ENCODE results near the gene ATP6V0A1. TPM values are rescaled to one million over a fixed set of nuclear protein-coding genes. Genes with fewer than 3 reads are reported as not detected.
"Not testable (repeated sequence)": the region's sequence is repeated elsewhere in the genome, so short reads cannot be mapped to it uniquely, and the experiment has no call there.

The ATP6V0A1 gene
- total RNA-seq, 4 donors from 2014 or later: 81.6 to 126 (median 96.6) TPM

GRCh38 chr17:42477173-42477572, 18.5 kb downstream of the ATP6V0A1 start:
- peaks cover 2 to 92% (median 9%) of the 10 kb centered on the region in 3 donors for H3K36me3 ChIP-seq
- DNase-seq (ENCODE audit: low spot score in 2 of 2): no peak
- 84 to 91% methylated on average over 3 of the region's 3 CpGs for WGBS, 2 donors
- H3K27ac ChIP-seq: no peak overlapping the region
- peaks cover 0 to 8% (median 0%) of the 10 kb centered on the region in 4 donors for H3K4me1 ChIP-seq
- H3K9me3 ChIP-seq: no peaks in the 10 kb centered on the region
- no peak overlapping the region for H3K4me3 ChIP-seq
- TF ChIP-seq POLR2A (IDR thresholded peaks at IDR 0.05): no peak
- no peak for TF ChIP-seq EP300 (IDR thresholded peaks at IDR 0.05)
- TF ChIP-seq, protein P1, sequence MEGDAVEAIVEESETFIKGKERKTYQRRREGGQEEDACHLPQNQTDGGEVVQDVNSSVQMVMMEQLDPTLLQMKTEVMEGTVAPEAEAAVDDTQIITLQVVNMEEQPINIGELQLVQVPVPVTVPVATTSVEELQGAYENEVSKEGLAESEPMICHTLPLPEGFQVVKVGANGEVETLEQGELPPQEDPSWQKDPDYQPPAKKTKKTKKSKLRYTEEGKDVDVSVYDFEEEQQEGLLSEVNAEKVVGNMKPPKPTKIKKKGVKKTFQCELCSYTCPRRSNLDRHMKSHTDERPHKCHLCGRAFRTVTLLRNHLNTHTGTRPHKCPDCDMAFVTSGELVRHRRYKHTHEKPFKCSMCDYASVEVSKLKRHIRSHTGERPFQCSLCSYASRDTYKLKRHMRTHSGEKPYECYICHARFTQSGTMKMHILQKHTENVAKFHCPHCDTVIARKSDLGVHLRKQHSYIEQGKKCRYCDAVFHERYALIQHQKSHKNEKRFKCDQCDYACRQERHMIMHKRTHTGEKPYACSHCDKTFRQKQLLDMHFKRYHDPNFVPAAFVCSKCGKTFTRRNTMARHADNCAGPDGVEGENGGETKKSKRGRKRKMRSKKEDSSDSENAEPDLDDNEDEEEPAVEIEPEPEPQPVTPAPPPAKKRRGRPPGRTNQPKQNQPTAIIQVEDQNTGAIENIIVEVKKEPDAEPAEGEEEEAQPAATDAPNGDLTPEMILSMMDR (IDR thresholded peaks at IDR 0.05): no peak
- H3K27me3 ChIP-seq: no peaks in the 10 kb centered on the region

GRCh38 chr17:42477824-42478223, 19.1 kb downstream of the ATP6V0A1 start:
- 100% methylated on average over 1 of the region's 1 CpG for WGBS, 2 donors
- H3K9me3 ChIP-seq; H3K4me1 ChIP-seq; H3K27ac ChIP-seq; H3K27me3 ChIP-seq; DNase-seq (ENCODE audit: low spot score in 2 of 2); H3K4me3 ChIP-seq: not testable (repeated sequence)
- peaks cover 2 to 92% (median 13%) of the 10 kb centered on the region in 3 donors for H3K36me3 ChIP-seq

DNA sequence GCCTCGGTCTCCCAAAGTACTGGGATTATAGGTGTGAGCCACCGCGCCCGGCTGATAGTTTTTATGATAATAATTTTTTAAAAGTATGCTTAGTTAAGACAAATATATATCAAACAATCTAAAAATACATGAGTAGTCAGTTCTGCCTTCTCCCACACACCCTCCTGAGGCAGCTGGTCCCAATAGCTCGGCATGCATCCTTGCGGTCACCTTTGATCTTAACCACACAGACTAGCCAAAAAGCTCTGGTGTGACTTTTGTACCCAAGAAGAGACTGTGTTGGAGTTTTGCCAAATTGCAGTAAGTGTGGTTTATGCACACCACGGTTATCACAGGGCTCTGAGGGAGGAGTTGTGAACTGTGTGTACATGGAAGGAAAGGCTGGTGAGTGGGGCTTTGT, 25.6 kb downstream of the ATP6V0A1 start:
- H3K36me3 ChIP-seq: peaks cover 2 to 98% (median 34%) of the 10 kb centered on the region in 3 donors
- no peaks in the 10 kb centered on the region for H3K9me3 ChIP-seq
- no peaks in the 10 kb centered on the region for H3K4me1 ChIP-seq
- 78 to 82% methylated on average over 7 of the region's 7 CpGs for WGBS, 2 donors
- no peaks in the 10 kb centered on the region for H3K27me3 ChIP-seq
- no peak for TF ChIP-seq POLR2A (IDR thresholded peaks at IDR 0.05)
- TF ChIP-seq EP300 (IDR thresholded peaks at IDR 0.05): no peak
- TF ChIP-seq, protein P1 (IDR thresholded peaks at IDR 0.05): no peak
- H3K4me3 ChIP-seq: no peak overlapping the region
- H3K27ac ChIP-seq: no peak overlapping the region
- DNase-seq (ENCODE audit: low spot score in 2 of 2): peak in 1 of 2 donors; percentile 7

- Histone ChIP-seq H3K27ac (no peak overlapping the region), H3K4me1 (no peaks in the 10 kb centered on the region), H3K27me3 (no peaks in the 10 kb centered on the region), H3K9me3 (no peaks in the 10 kb centered on the region), H3K4me3 (no peak overlapping the region), H3K36me3 (peaks cover 2 to 98% (median 40%) of the 10 kb centered on the region in 3 donors)
- TF ChIP-seq EP300 (IDR thresholded peaks at IDR 0.05): no peak
- no peak for TF ChIP-seq POLR2A (IDR thresholded peaks at IDR 0.05)
- no peak for DNase-seq (ENCODE audit: low spot score in 2 of 2)
These were observed 27.0 kb downstream of the ATP6V0A1 start for GRCh38 chr17:42485680-42486079.

DNA sequence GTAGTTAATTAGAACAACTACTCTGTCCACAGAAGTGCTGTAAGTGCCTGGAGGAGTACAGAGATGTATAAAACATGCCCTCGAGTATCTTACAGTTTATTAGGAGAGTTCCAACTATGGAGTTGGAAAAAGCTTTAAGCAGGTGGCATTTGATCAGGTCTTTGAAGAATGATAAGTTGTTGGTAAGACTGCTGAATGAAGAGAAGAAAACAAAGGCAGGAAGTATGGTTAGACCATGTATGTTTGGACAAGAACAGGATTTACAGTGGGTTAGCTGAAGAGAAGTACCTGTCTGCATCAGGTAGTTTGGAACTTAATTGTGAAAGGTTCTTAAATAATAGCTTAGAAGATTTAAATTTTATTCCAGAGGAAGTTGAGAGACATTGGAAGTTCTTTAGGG, 29.4 kb downstream of the ATP6V0A1 start:
- peaks cover 2 to 98% (median 30%) of the 10 kb centered on the region in 3 donors for H3K36me3 ChIP-seq
- H3K27me3 ChIP-seq: no peaks in the 10 kb centered on the region
- no peaks in the 10 kb centered on the region for H3K9me3 ChIP-seq
- H3K4me3 ChIP-seq: no peak overlapping the region
- 82 to 94% methylated on average over 1 of the region's 1 CpG for WGBS, 2 donors
- no peak overlapping the region for H3K27ac ChIP-seq
- DNase-seq (ENCODE audit: low spot score in 2 of 2): no peak
- no peaks in the 10 kb centered on the region for H3K4me1 ChIP-seq
- TF ChIP-seq POLR2A (IDR thresholded peaks at IDR 0.05) (no peak), EP300 (IDR thresholded peaks at IDR 0.05) (no peak)
- TF ChIP-seq, protein P1 (IDR thresholded peaks at IDR 0.05): no peak

DNA sequence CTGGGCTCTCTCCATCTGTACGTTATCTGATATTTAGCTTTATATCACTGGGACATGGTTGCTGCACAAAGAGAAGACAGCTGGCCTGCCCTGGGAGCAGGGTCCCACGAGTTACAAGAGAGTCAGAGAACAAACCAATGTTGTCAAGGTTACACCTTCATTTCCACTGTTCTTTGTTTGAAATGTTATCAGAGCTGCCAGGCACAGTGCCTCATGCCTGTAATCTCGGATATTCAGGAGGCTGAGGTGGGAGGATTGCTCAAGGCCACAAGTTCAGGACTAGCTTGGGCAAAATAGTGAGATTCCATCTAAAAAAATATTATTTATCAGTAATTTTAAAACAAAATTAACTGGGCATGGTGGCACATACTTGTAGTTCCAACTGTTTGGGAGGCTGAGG, 34.6 kb downstream of the ATP6V0A1 start:
- peaks cover 2 to 96% (median 12%) of the 10 kb centered on the region in 3 donors for H3K36me3 ChIP-seq
- 70 to 73% methylated on average over 3 of the region's 3 CpGs for WGBS, 2 donors
- H3K4me3 ChIP-seq: no peak overlapping the region
- no peak overlapping the region for H3K27ac ChIP-seq
- no peaks in the 10 kb centered on the region for H3K27me3 ChIP-seq
- TF ChIP-seq, protein P1 (IDR thresholded peaks at IDR 0.05): no peak
- TF ChIP-seq EP300 (IDR thresholded peaks at IDR 0.05): no peak
- no peak for TF ChIP-seq POLR2A (IDR thresholded peaks at IDR 0.05)
- DNase-seq (ENCODE audit: low spot score in 2 of 2): no peak
- H3K9me3 ChIP-seq: no peaks in the 10 kb centered on the region
- H3K4me1 ChIP-seq: no peaks in the 10 kb centered on the region

Measured in tibial nerve (tissue), 4 donors.